ENCODE data around the gene SCD5. TPM values are rescaled to one million over a fixed set of nuclear protein-coding genes. Genes with fewer than 3 reads are reported as not detected.

The SCD5 gene
- total and polyA plus RNA-seq, 2 of the 4 experiments (the other 2 are of a cell fraction) = 12.4 to 13.5 TPM

DNA sequence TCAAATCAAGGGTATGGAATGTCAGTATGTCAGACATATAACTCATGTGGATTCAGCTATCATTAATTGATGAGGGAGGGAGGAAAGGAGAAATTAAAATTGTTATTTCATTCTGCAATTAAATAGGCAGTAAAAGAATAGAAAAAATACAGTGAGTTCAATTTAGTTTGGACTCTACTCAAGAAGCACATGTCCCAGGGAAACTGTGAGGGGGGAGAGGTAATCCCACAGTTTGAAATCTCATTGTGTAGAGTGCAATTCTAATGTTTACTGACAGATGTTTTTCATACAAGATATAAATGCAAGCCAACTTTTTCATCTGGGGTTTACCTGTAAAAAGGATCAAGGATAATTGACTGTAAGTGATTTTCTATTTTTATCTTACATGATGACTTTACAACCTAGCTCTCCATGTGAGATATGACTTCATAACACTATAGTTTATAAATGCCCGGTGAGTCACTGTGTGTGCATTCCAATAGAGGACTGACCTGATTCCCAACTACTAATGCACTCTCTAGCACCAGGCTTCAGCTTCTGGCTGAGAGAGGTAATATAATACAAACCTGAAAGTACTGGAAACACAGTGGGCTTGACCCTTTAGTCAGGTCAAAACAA lies 35.2 kb upstream of the SCD5 start:
- no peak overlapping the region for H2BK20ac ChIP-seq (ENCODE audit: low read depth, low read length)
- no peak overlapping the region for H4K5ac ChIP-seq (ENCODE audit: low read depth, low read length)
- H3K79me1 ChIP-seq (ENCODE audit: low read depth in 1 of 2, low read length in 2 of 2) = peaks cover 17 to 45% of the 10 kb centered on the region in 2 experiments
- ATAC-seq (ENCODE audit: low read depth) (peak; percentile 99), DNase-seq (peak; percentile 94)
- no peak overlapping the region for H3K14ac ChIP-seq (replicated peaks; ENCODE audit: low read depth, low read length)
- H3K27me3 ChIP-seq (ENCODE audit: control insufficient read depth, insufficient read depth, low read length) = no peaks in the 10 kb centered on the region
- H3K4me1 ChIP-seq (ENCODE audit: control insufficient read depth, insufficient read depth, low read length) = peaks cover 2% of the 10 kb centered on the region; the same call in 1 of the 2 replicates
- no peak overlapping the region for H3K27ac ChIP-seq (ENCODE audit: insufficient read depth, low read length)
- no peak overlapping the region for H2AFZ ChIP-seq (replicated peaks; ENCODE audit: low read length, poor library complexity)
- H4K91ac ChIP-seq (ENCODE audit: insufficient read depth, low read depth, low read length) = no peak overlapping the region
- peaks cover 32% of the 10 kb centered on the region for H3K36me3 ChIP-seq (ENCODE audit: control insufficient read depth, insufficient read depth, low read length)
- in situ Hi-C loops (cut with MboI; ENCODE audit: low sequenced_read_pairs) (no loop called here), intact Hi-C loops (cut with micrococcal nuclease) (loop anchor here (2.0 kb wide), 1 partner anchor 371 kb away; no protein-coding TSS in a partner anchor), dilution Hi-C loops (cut with HindIII; ENCODE audit: low sequenced_read_pairs, unreplicated experiment) (no loop called here)
- no peak overlapping the region for H3K4ac ChIP-seq (ENCODE audit: low read depth, low read length)
- H4K20me1 ChIP-seq (ENCODE audit: insufficient read depth, low read length) = peaks cover 37% of the 10 kb centered on the region
- H3K9ac ChIP-seq (ENCODE audit: low read depth, low read length) = no peak overlapping the region
- H4K8ac ChIP-seq (ENCODE audit: low read depth in 2 of 2, low read length in 2 of 2) = no peak overlapping the region
- H3K9me1 ChIP-seq (ENCODE audit: insufficient read depth, low read length) = peaks cover 8% of the 10 kb centered on the region
- no peak overlapping the region for H2AK5ac ChIP-seq (ENCODE audit: low read depth, low read length)
- peak overlapping the region; percentile 55; the same call in 1 of the 2 replicates for H3K4me2 ChIP-seq (ENCODE audit: low read depth, low read length)
- no peak overlapping the region for H2BK15ac ChIP-seq (ENCODE audit: low read depth, low read length)
- no peak overlapping the region for H3K18ac ChIP-seq (ENCODE audit: low read depth, low read length)
- H3K56ac ChIP-seq (ENCODE audit: extremely low read depth, insufficient read depth, low read length) = no peak overlapping the region
- CTCF ChIA-PET = interaction anchor here (0.6 to 1.3 kb wide), 3 partner anchors 9 to 12 kb away, joined by 3 to 4 read pairs (median 4); no protein-coding TSS in a partner anchor
- no peaks in the 10 kb centered on the region for H3K9me3 ChIP-seq (ENCODE audit: control insufficient read depth, insufficient read depth, low read length)
- H3K23ac ChIP-seq (ENCODE audit: low read depth, low read length) = no peak overlapping the region
- no peak overlapping the region for H2AK9ac ChIP-seq (replicated peaks; ENCODE audit: low read depth, low read length, poor library complexity)
- no CpG with 5 or more reads among the region's 1 CpG for WGBS, 2 experiments (ENCODE audit: extremely low coverage in 2 of 2, insufficient read length in 1 of 2)
- BruUV-seq (replicated peaks) = no TSS peak
- H3K4me3 ChIP-seq (ENCODE audit: insufficient read depth, low read depth, low read length) = no peak overlapping the region
- H2BK120ac ChIP-seq (ENCODE audit: low read depth, low read length) = no peak overlapping the region
- H2BK5ac ChIP-seq (ENCODE audit: low read depth, low read length, poor library complexity, severe bottlenecking) = peak overlapping the region; percentile 57
- POLR2A ChIA-PET (ENCODE audit: unreplicated experiment) = no interaction called here
- TF ChIP-seq POLR2A (IDR thresholded peaks at IDR 0.05; ENCODE audit: low read depth, low read length) = no peak
- no peak for TF ChIP-seq NFE2L2 (IDR thresholded peaks at IDR 0.05; ENCODE audit: low read depth, low read length)
- TF ChIP-seq MXI1 (IDR thresholded peaks at IDR 0.05; ENCODE audit: borderline replicate concordance, low read depth, low read length) = no peak
- peak; percentile 25; the same call in 1 of the 2 replicates for TF ChIP-seq CTCF (conservative IDR thresholded peaks at IDR 0.05; ENCODE audit: low read depth, low read length)
- no peak for TF ChIP-seq SMC3 (IDR thresholded peaks at IDR 0.05; ENCODE audit: low read depth, low read length)
- no peak for TF ChIP-seq RFX5 (IDR thresholded peaks at IDR 0.05; ENCODE audit: low read depth, low read length)
- no peak for TF ChIP-seq BHLHE40 (IDR thresholded peaks at IDR 0.05; ENCODE audit: low read depth, low read length)
- no peak for TF ChIP-seq MAZ (IDR thresholded peaks at IDR 0.05; ENCODE audit: borderline replicate concordance, low read depth, low read length)
- TF ChIP-seq, protein P1, sequence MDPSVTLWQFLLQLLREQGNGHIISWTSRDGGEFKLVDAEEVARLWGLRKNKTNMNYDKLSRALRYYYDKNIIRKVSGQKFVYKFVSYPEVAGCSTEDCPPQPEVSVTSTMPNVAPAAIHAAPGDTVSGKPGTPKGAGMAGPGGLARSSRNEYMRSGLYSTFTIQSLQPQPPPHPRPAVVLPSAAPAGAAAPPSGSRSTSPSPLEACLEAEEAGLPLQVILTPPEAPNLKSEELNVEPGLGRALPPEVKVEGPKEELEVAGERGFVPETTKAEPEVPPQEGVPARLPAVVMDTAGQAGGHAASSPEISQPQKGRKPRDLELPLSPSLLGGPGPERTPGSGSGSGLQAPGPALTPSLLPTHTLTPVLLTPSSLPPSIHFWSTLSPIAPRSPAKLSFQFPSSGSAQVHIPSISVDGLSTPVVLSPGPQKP (IDR thresholded peaks at IDR 0.05; ENCODE audit: borderline replicate concordance, low read depth, low read length) = no peak
- no peak for TF ChIP-seq CHD1 (IDR thresholded peaks at IDR 0.05; ENCODE audit: low read depth, low read length)
- TF ChIP-seq FOS (IDR thresholded peaks at IDR 0.05; ENCODE audit: low read depth, low read length) = peak; percentile 86
- no peak for TF ChIP-seq MAFK (IDR thresholded peaks at IDR 0.05; ENCODE audit: low read depth, low read length)
- TF ChIP-seq USF2 (IDR thresholded peaks at IDR 0.05; ENCODE audit: low read depth, low read length) = no peak
- peak; percentile 13; the same call in 1 of the 2 replicates for TF ChIP-seq CEBPB (IDR thresholded peaks at IDR 0.05; ENCODE audit: low read depth, low read length)
- TF ChIP-seq RCOR1 (IDR thresholded peaks at IDR 0.05; ENCODE audit: insufficient replicate concordance, low read length) = no peak

Data from IMR-90 (cell line).